ENCODE measurements around the gene SLC22A5.

Gene SLC22A5

DNA sequence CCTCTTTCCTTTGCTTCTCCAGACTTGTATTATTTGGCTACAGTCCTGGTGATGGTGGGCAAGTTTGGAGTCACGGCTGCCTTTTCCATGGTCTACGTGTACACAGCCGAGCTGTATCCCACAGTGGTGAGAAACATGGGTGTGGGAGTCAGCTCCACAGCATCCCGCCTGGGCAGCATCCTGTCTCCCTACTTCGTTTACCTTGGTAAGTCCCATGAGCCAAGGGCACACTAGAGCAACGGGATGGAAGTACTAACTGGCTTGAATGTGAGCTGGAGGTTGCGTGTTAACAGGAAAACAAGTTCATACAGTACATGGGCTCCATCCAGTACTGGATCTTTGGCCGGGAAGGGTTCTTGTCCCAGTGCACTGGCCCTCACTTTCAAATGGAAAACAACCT is 22.9 kb downstream of the SLC22A5 start:
- H2AFZ ChIP-seq (ENCODE audit: low read length), result no peak overlapping the region
- H3K36me3 ChIP-seq (ENCODE audit: insufficient read depth, low read length), result no peaks in the 10 kb centered on the region
- no peaks in the 10 kb centered on the region for H3K27me3 ChIP-seq (ENCODE audit: insufficient read depth, low read length)
- no peaks in the 10 kb centered on the region for H3F3A ChIP-seq (ENCODE audit: insufficient read depth, low read length)
- TF ChIP-seq, protein P1, sequence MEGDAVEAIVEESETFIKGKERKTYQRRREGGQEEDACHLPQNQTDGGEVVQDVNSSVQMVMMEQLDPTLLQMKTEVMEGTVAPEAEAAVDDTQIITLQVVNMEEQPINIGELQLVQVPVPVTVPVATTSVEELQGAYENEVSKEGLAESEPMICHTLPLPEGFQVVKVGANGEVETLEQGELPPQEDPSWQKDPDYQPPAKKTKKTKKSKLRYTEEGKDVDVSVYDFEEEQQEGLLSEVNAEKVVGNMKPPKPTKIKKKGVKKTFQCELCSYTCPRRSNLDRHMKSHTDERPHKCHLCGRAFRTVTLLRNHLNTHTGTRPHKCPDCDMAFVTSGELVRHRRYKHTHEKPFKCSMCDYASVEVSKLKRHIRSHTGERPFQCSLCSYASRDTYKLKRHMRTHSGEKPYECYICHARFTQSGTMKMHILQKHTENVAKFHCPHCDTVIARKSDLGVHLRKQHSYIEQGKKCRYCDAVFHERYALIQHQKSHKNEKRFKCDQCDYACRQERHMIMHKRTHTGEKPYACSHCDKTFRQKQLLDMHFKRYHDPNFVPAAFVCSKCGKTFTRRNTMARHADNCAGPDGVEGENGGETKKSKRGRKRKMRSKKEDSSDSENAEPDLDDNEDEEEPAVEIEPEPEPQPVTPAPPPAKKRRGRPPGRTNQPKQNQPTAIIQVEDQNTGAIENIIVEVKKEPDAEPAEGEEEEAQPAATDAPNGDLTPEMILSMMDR (IDR thresholded peaks at IDR 0.05; ENCODE audit: low read length), result no peak
- no peak for TF ChIP-seq EZH2 (IDR thresholded peaks at IDR 0.05; ENCODE audit: borderline replicate concordance, low read length)
- H3K4me2 ChIP-seq (ENCODE audit: low read length), result no peak overlapping the region
- H3K9me2 ChIP-seq (ENCODE audit: low read depth, low read length), result no peaks in the 10 kb centered on the region
- no peaks in the 10 kb centered on the region for H4K20me1 ChIP-seq (ENCODE audit: insufficient read depth, low read length)
- no peaks in the 10 kb centered on the region for H3K9me3 ChIP-seq (ENCODE audit: low read length)
- no peak overlapping the region for H3K27ac ChIP-seq (ENCODE audit: low read depth, low read length, poor library complexity, severe bottlenecking)
- H3K79me2 ChIP-seq (ENCODE audit: insufficient read depth, low read length), result no peaks in the 10 kb centered on the region
- no peak overlapping the region for H3K4me3 ChIP-seq (ENCODE audit: low read depth, low read length, poor library complexity, severe bottlenecking)
- H3K9ac ChIP-seq (ENCODE audit: low read length), result no peak overlapping the region
- H3K4me1 ChIP-seq (ENCODE audit: insufficient read depth, low read length, severe bottlenecking), result peaks cover 8% of the 10 kb centered on the region

GRCh38 chr5:132392978-132393825 is 23.7 kb downstream of the SLC22A5 start:
- no peaks in the 10 kb centered on the region for H3K79me2 ChIP-seq (ENCODE audit: insufficient read depth, low read length)
- no peak overlapping the region for H3K9ac ChIP-seq (ENCODE audit: low read length)
- no peaks in the 10 kb centered on the region for H4K20me1 ChIP-seq (ENCODE audit: insufficient read depth, low read length)
- no peak overlapping the region for H3K4me3 ChIP-seq (ENCODE audit: low read depth, low read length, poor library complexity, severe bottlenecking)
- H3K4me1 ChIP-seq (ENCODE audit: insufficient read depth, low read length, severe bottlenecking), result peaks cover 8% of the 10 kb centered on the region
- no peak overlapping the region for H3K27ac ChIP-seq (ENCODE audit: low read depth, low read length, poor library complexity, severe bottlenecking)
- H3F3A ChIP-seq (ENCODE audit: insufficient read depth, low read length), result no peaks in the 10 kb centered on the region
- no peaks in the 10 kb centered on the region for H3K27me3 ChIP-seq (ENCODE audit: insufficient read depth, low read length)
- TF ChIP-seq, protein P1 (IDR thresholded peaks at IDR 0.05; ENCODE audit: low read length), result no peak
- TF ChIP-seq EZH2 (IDR thresholded peaks at IDR 0.05; ENCODE audit: borderline replicate concordance, low read length), result no peak
- no peaks in the 10 kb centered on the region for H3K9me3 ChIP-seq (ENCODE audit: low read length)
- no peak overlapping the region for H2AFZ ChIP-seq (ENCODE audit: low read length)
- H3K4me2 ChIP-seq (ENCODE audit: low read length), result no peak overlapping the region
- H3K9me2 ChIP-seq (ENCODE audit: low read depth, low read length), result no peaks in the 10 kb centered on the region
- H3K36me3 ChIP-seq (ENCODE audit: insufficient read depth, low read length), result no peaks in the 10 kb centered on the region

- no peak overlapping the region for H3K27ac ChIP-seq (ENCODE audit: low read depth, low read length, poor library complexity, severe bottlenecking)
- H4K20me1 ChIP-seq (ENCODE audit: insufficient read depth, low read length), result no peaks in the 10 kb centered on the region
- no peaks in the 10 kb centered on the region for H3K79me2 ChIP-seq (ENCODE audit: insufficient read depth, low read length)
- no peaks in the 10 kb centered on the region for H3K9me2 ChIP-seq (ENCODE audit: low read depth, low read length)
- no peaks in the 10 kb centered on the region for H3F3A ChIP-seq (ENCODE audit: insufficient read depth, low read length)
- no peaks in the 10 kb centered on the region for H3K27me3 ChIP-seq (ENCODE audit: insufficient read depth, low read length)
- no peaks in the 10 kb centered on the region for H3K36me3 ChIP-seq (ENCODE audit: insufficient read depth, low read length)
- no peak for TF ChIP-seq EZH2 (IDR thresholded peaks at IDR 0.05; ENCODE audit: borderline replicate concordance, low read length)
- TF ChIP-seq, protein P1 (IDR thresholded peaks at IDR 0.05; ENCODE audit: low read length), result no peak
- no peak overlapping the region for H3K4me3 ChIP-seq (ENCODE audit: low read depth, low read length, poor library complexity, severe bottlenecking)
- H2AFZ ChIP-seq (ENCODE audit: low read length), result no peak overlapping the region
- H3K4me2 ChIP-seq (ENCODE audit: low read length), result no peak overlapping the region
- no peak overlapping the region for H3K9ac ChIP-seq (ENCODE audit: low read length)
- H3K4me1 ChIP-seq (ENCODE audit: insufficient read depth, low read length, severe bottlenecking), result peaks cover 8% of the 10 kb centered on the region
- H3K9me3 ChIP-seq (ENCODE audit: low read length), result no peaks in the 10 kb centered on the region
Observed at GRCh38 chr5:132394667-132395259, 25.3 kb downstream of the SLC22A5 start.

All from OCI-LY1 (cell line).